Smooth muscle cell (in vitro differentiated cells): ENCODE data around the gene MRPS35. TPM values are rescaled to one million over a fixed set of nuclear protein-coding genes. Genes with fewer than 3 reads are reported as not detected.

Source experiments
- DNase-seq: peaks from one replicate; lab custom pipeline; 2025; ENCODE audit not compliant: unreplicated experiment; lab: John Stamatoyannopoulos, UW
- H2AFZ ChIP-seq: fragments of 200-600 bp; sonication (generic); 2 replicates; pipeline ENCODE4 v1.6.0; 2016; ENCODE audit warnings: antibody characterized with exemption, low read depth, mild to moderate bottlenecking
- H3F3A ChIP-seq: fragments of 200-600 bp; sonication (generic); 2 replicates; pipeline ENCODE4 v1.6.0; 2017; ENCODE audit warnings: antibody characterized with exemption, low read depth
- H3K27ac ChIP-seq: fragments of 200-600 bp; sonication (generic); 2 replicates; pipeline ENCODE4 v1.5.1; 2016; ENCODE audit warnings: low read depth, mild to moderate bottlenecking
- H3K27me3 ChIP-seq: fragments of 200-600 bp; sonication (generic); 2 replicates; pipeline ENCODE4 v1.6.1; 2016; ENCODE audit warnings: low read depth, mild to moderate bottlenecking
- H3K36me3 ChIP-seq: fragments of 200-600 bp; sonication (generic); 2 replicates; pipeline ENCODE4 v1.5.1; 2016; ENCODE audit warnings: low read depth
- H3K4me1 ChIP-seq: fragments of 200-600 bp; sonication (generic); 2 replicates; pipeline ENCODE4 v1.5.1; 2016; ENCODE audit warnings: low read depth
- H3K4me2 ChIP-seq: fragments of 200-600 bp; sonication (generic); 2 replicates; pipeline ENCODE4 v1.6.0; 2016; ENCODE audit warnings: mild to moderate bottlenecking
- H3K4me3 ChIP-seq: fragments of 200-600 bp; sonication (generic); 2 replicates; pipeline ENCODE4 v1.5.1; 2016; ENCODE audit warnings: mild to moderate bottlenecking
- H3K79me2 ChIP-seq: fragments of 200-600 bp; sonication (generic); 2 replicates; pipeline ENCODE4 v1.6.0; 2016; ENCODE audit warnings: low read depth, mild to moderate bottlenecking
- H3K9ac ChIP-seq: fragments of 200-600 bp; sonication (generic); 2 replicates; pipeline ENCODE4 v1.6.0; 2016; ENCODE audit warnings: low read depth
- H3K9me3 ChIP-seq: fragments of 200-600 bp; sonication (generic); replicated peaks from 2 replicates; pipeline ENCODE4 v1.5.1; 2016; ENCODE audit warnings: low read depth
- H4K20me1 ChIP-seq: fragments of 200-600 bp; sonication (generic); 2 replicates; pipeline ENCODE4 v1.6.0; 2016; ENCODE audit warnings: low read depth
- WGBS: methylation state at CpG from one replicate; pipeline ENCODE4 v1.1.7; 2016; ENCODE audit warnings: low lambda C conversion rate; 5-methylcytosine and 5-hydroxymethylcytosine counted together
- polyA plus RNA-seq: library from polyadenylated mRNA; unstranded; fragments of >200 nt; fragmentation: Nextera tagmentation; extraction: Ambion mirVana; gene quantifications from 2 replicates; pipeline ENCODE4 v1.2.1, GENCODE V29; 2016
- total RNA-seq: library from RNA; depleted of rRNA; stranded (reverse); fragments of >200 nt; gene quantifications from 2 replicates; pipeline ENCODE4 v1.2.3, GENCODE V29; 2014
- TF ChIP-seq, protein P1 (sequence below): fragments of 200-600 bp; sonication (generic); IDR thresholded peaks from 2 replicates; pipeline ENCODE4 v1.5.1; 2017; ENCODE audit warnings: borderline replicate concordance, mild to moderate bottlenecking, antibody characterized with exemption; ENCODE audit not compliant: insufficient read depth, poor library complexity, severe bottlenecking

The MRPS35 gene
- total and polyA plus RNA-seq, 2 experiments from 2014 or later = 51.6 to 77.1 TPM

DNA sequence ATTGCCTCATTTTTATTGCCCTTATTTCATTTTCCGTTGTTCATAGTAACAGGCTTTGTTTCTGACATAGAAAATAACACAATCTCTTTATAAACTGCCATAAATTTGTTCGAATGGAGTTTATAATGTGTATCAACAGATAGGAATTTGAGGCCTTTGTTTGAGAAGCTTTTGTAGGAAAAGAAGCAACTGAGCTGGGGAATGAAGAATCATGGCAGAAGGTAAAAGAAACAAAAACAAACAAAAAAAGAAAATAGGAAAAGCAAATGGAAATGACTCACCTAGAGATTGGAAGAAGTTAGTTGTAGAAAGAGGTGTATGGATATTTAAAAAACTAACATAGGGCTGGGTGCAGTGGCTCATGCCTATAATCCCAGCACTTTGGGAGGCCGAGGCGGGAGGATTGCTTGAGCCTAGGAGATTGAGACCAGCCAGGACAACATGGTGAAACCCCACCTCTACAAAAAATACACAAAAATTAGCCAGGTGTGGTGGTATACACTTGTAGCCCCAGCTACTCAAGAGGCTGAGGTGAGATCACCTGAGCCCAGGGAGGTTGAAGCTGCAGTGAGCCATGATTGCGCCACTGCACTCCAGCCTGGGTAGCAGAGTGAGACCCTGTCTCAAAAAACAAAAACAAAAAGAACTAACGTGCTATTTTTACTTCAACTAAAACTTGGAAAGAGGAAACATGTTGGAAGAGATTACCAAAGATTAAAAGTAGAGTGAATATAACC is 14.9 kb upstream of the MRPS35 start:
- H3K27ac ChIP-seq = no peak overlapping the region
- no peak overlapping the region for H3K4me2 ChIP-seq
- H2AFZ ChIP-seq = no peak overlapping the region
- peaks cover 30% of the 10 kb centered on the region for H3K36me3 ChIP-seq
- H3K9me3 ChIP-seq = no peaks in the 10 kb centered on the region
- no peaks in the 10 kb centered on the region for H3K27me3 ChIP-seq
- no peak overlapping the region for H3K9ac ChIP-seq
- WGBS = 96% methylated on average over 6 of the region's 6 CpGs
- TF ChIP-seq, protein P1, sequence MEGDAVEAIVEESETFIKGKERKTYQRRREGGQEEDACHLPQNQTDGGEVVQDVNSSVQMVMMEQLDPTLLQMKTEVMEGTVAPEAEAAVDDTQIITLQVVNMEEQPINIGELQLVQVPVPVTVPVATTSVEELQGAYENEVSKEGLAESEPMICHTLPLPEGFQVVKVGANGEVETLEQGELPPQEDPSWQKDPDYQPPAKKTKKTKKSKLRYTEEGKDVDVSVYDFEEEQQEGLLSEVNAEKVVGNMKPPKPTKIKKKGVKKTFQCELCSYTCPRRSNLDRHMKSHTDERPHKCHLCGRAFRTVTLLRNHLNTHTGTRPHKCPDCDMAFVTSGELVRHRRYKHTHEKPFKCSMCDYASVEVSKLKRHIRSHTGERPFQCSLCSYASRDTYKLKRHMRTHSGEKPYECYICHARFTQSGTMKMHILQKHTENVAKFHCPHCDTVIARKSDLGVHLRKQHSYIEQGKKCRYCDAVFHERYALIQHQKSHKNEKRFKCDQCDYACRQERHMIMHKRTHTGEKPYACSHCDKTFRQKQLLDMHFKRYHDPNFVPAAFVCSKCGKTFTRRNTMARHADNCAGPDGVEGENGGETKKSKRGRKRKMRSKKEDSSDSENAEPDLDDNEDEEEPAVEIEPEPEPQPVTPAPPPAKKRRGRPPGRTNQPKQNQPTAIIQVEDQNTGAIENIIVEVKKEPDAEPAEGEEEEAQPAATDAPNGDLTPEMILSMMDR = no peak
- no peaks in the 10 kb centered on the region for H3K79me2 ChIP-seq
- DNase-seq = no peak
- no peaks in the 10 kb centered on the region for H3K4me1 ChIP-seq
- no peaks in the 10 kb centered on the region for H4K20me1 ChIP-seq
- no peak overlapping the region for H3K4me3 ChIP-seq
- no peaks in the 10 kb centered on the region for H3F3A ChIP-seq

DNA sequence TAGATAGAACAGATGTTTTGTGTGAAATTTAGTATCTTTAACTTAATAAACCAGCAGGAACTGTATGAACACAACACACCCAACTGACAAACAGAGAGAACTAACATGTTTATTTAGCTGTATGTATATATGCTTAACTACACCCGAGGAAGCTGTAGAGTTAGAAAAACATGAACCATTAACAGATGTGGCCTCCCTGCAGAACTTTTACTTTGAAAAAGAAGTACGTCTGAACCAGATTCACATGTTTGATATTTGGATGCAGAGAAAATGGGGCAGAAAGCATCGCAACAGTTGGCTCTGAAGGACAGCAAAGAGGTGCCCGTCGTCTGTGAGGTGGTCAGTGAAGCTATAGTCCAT is 14.4 kb upstream of the MRPS35 start, which contains the start of gene REP15:
Gene REP15, plus strand, starts transcription at position 155 of the 360 bp plus-strand sequence. Its CDS starts 116 bp downstream, at position 271.
- Histone ChIP-seq H3K9ac (no peak within 1 kb of the TSS), H3K4me3 (no peak within 1 kb of the TSS), H3K27ac (no peak within 1 kb of the TSS), H3K4me1 (no peaks in the 10 kb centered on the region), H3K9me3 (no peaks in the 10 kb centered on the region), H3K27me3 (no peaks in the 10 kb centered on the region), H3F3A (no peaks in the 10 kb centered on the region), H3K36me3 (peaks cover 29% of the 10 kb centered on the region), H3K4me2 (no peak within 1 kb of the TSS), H3K79me2 (no peaks in the 10 kb centered on the region), H4K20me1 (no peaks in the 10 kb centered on the region), H2AFZ (no peak within 1 kb of the TSS)
- WGBS = 95% methylated on average over 5 of the region's 5 CpGs
- no peak for DNase-seq
- TF ChIP-seq, protein P1 = no peak

DNA sequence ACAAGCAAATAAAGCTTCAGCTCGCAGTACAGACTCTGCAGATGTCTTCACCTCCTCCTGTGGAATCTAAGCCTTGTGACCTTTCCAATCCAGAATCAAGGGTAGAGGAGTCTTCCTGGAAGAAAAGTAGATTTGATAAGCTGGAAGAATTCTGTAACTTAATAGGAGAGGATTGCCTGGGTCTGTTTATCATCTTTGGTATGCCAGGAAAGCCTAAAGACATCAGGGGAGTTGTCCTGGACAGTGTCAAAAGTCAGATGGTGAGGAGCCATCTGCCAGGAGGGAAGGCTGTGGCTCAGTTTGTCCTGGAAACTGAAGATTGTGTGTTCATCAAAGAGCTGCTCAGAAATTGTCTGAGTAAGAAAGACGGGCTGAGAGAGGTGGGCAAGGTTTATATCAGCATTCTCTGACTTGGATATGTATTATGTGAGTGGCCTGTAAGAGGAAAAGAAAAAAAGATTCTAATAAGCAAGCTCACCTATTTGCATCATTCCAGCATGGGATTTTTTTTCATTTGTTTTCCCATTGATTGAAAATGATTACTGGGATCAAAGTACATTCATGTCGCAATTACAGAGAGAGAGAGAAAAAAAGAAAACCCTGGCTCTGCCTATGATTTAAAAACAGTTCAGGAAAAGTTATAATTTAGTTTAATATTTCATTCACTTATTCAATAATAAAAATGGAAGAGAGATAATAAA is 13.6 kb upstream of the MRPS35 start:
- no peak overlapping the region for H2AFZ ChIP-seq
- H3K9me3 ChIP-seq = no peaks in the 10 kb centered on the region
- TF ChIP-seq, protein P1 = no peak
- DNase-seq = no peak
- no peak overlapping the region for H3K4me3 ChIP-seq
- H4K20me1 ChIP-seq = no peaks in the 10 kb centered on the region
- no peak overlapping the region for H3K9ac ChIP-seq
- H3K4me1 ChIP-seq = no peaks in the 10 kb centered on the region
- peaks cover 21% of the 10 kb centered on the region for H3K36me3 ChIP-seq
- no peak overlapping the region for H3K27ac ChIP-seq
- H3F3A ChIP-seq = no peaks in the 10 kb centered on the region
- H3K79me2 ChIP-seq = no peaks in the 10 kb centered on the region
- H3K27me3 ChIP-seq = no peaks in the 10 kb centered on the region
- WGBS = 82% methylated on average over 3 of the region's 3 CpGs
- H3K4me2 ChIP-seq = no peak overlapping the region
